CD14-positive monocyte (primary cell): ENCODE measurements around the gene LSM14B. TPM values are rescaled to one million over a fixed set of nuclear protein-coding genes. Genes with fewer than 3 reads are reported as not detected.

ENCODE experiments used
- DNase-seq, 3 donors: peaks; one replicate each; pipeline ENCODE4 v3.0.0-alpha.2; 2011 to 2022
- H2AFZ ChIP-seq: 2 replicates; pipeline ENCODE4 v1.6.0; 2012; ENCODE audit warnings: mild to moderate bottlenecking, low read depth, low read length, inconsistent platforms; ENCODE audit not compliant: insufficient read depth, poor library complexity, severe bottlenecking
- H3K27ac ChIP-seq, 2 donors: 1 replicate in 1 of 2; 2 replicates in 1 of 2; pipeline ENCODE4 v1.5.1; 2012 to 2013; ENCODE audit warnings: low read length in 2 of 2, control low read depth in 1 of 2, inconsistent platforms in 1 of 2, low read depth in 1 of 2, mild to moderate bottlenecking in 1 of 2
- H3K27me3 ChIP-seq, 2 donors: one replicate each; pipeline versions ENCODE4 v1.6.0 to v1.6.1; 2011 to 2013; ENCODE audit warnings: low read length in 2 of 2; ENCODE audit not compliant: control insufficient read depth in 2 of 2, insufficient read depth in 2 of 2
- H3K36me3 ChIP-seq, 2 donors: replicated peaks in 1 of 2; 1 replicate in 1 of 2; 2 replicates in 1 of 2; pipeline versions ENCODE4 v1.5.1 to v1.6.1; 2012 to 2013; ENCODE audit warnings: low read length in 2 of 2, control low read depth in 1 of 2, inconsistent platforms in 1 of 2, mild to moderate bottlenecking in 1 of 2; ENCODE audit not compliant: insufficient read depth in 2 of 2, control insufficient read depth in 1 of 2
- H3K4me1 ChIP-seq, 2 donors: 1 replicate in 1 of 2; 2 replicates in 1 of 2; pipeline versions ENCODE4 v1.5.1 to v1.6.1; 2012 to 2013; ENCODE audit warnings: low read length in 2 of 2, control low read depth in 1 of 2, inconsistent platforms in 1 of 2, mild to moderate bottlenecking in 1 of 2, moderate library complexity in 1 of 2; ENCODE audit not compliant: insufficient read depth in 2 of 2, control insufficient read depth in 1 of 2
- H3K4me2 ChIP-seq: replicated peaks from 2 replicates; pipeline ENCODE3; 2012; ENCODE audit warnings: low read length, moderate library complexity, mild to moderate bottlenecking; ENCODE audit not compliant: poor library complexity, severe bottlenecking; ENCODE audit errors: extremely low read depth
- H3K4me3 ChIP-seq, 3 experiments: fragments of 200-600 bp in 1 of 3; sonication (generic) in 1 of 3; replicated peaks in 1 of 3; 1 replicate in 2 of 3; 2 replicates in 1 of 3; pipeline ENCODE4 v1.5.1; 2011 to 2013; ENCODE audit warnings: low read length in 3 of 3, mild to moderate bottlenecking in 3 of 3, control low read depth in 2 of 3, low read depth in 2 of 3, inconsistent platforms in 1 of 3, moderate library complexity in 1 of 3
- H3K79me2 ChIP-seq: 2 replicates; pipeline ENCODE4 v1.6.0; 2012; ENCODE audit warnings: mild to moderate bottlenecking, control low read depth, inconsistent platforms, low read length, moderate library complexity; ENCODE audit not compliant: insufficient read depth
- H3K9ac ChIP-seq: 2 replicates; pipeline ENCODE4 v1.6.0; 2017; ENCODE audit warnings: low read length, mild to moderate bottlenecking; ENCODE audit not compliant: insufficient read depth, poor library complexity, severe bottlenecking
- H3K9me3 ChIP-seq, 2 donors: replicated peaks in 1 of 2; 1 replicate in 1 of 2; 2 replicates in 1 of 2; pipeline versions ENCODE4 v1.5.1 to v1.6.1; 2012 to 2013; ENCODE audit warnings: low read length in 2 of 2, control low read depth in 1 of 2; ENCODE audit not compliant: control insufficient read depth in 1 of 2, insufficient read depth in 1 of 2
- H4K20me1 ChIP-seq: 2 replicates; pipeline ENCODE4 v1.6.0; 2012; ENCODE audit warnings: mild to moderate bottlenecking, low read length, control low read depth, moderate library complexity; ENCODE audit not compliant: insufficient read depth
- H3K27ac Mint-ChIP-seq, 7 donors: one replicate each; pipeline ENCODE4 v1.8.0; 2020; ENCODE audit warnings: mild to moderate bottlenecking in 7 of 7, mixed read lengths in 7 of 7, moderate library complexity in 6 of 7, inconsistent platforms in 2 of 7
- H3K27me3 Mint-ChIP-seq, 3 donors: one replicate each; pipeline ENCODE4 v1.8.0; 2021 to 2022; ENCODE audit warnings: low read depth in 3 of 3, mild to moderate bottlenecking in 3 of 3, mixed read lengths in 3 of 3, moderate library complexity in 3 of 3, inconsistent platforms in 1 of 3
- H3K36me3 Mint-ChIP-seq, 2 donors: one replicate each; pipeline ENCODE4 v1.8.0; 2020; ENCODE audit warnings: mixed read lengths in 2 of 2, inconsistent platforms in 1 of 2, mild to moderate bottlenecking in 1 of 2
- H3K4me1 Mint-ChIP-seq: one replicate; pipeline ENCODE4 v1.8.0; 2020; ENCODE audit warnings: mild to moderate bottlenecking, mixed read lengths
- H3K4me3 Mint-ChIP-seq, 2 donors: one replicate each; pipeline ENCODE4 v1.8.0; 2020; ENCODE audit warnings: mild to moderate bottlenecking in 2 of 2, mixed read lengths in 2 of 2, moderate library complexity in 1 of 2
- H3K9me3 Mint-ChIP-seq, 7 donors: one replicate each; pipeline ENCODE4 v1.8.0; 2020 to 2022; ENCODE audit warnings: mixed read lengths in 7 of 7, mild to moderate bottlenecking in 6 of 7, moderate library complexity in 6 of 7, inconsistent platforms in 2 of 7
- CTCF ChIP-seq: fragments of 200-600 bp; IDR thresholded peaks from one replicate; pipeline ENCODE4 v1.8.0; 2022; ENCODE audit warnings: antibody characterized with exemption, mild to moderate bottlenecking
- WGBS: methylation state at CpG from one replicate; pipeline ENCODE4 v1.1.5; 2013; ENCODE audit warnings: missing lambda C conversion rate; ENCODE audit not compliant: insufficient coverage; 5-methylcytosine and 5-hydroxymethylcytosine counted together
- intact Hi-C, 2 donors: fragments of 100-400 bp; cut with micrococcal nuclease; formaldehyde crosslinking; loops; one replicate each; pipeline versions ENCODE4 v1.15.0 to v1.15.1; 2023
- polyA plus RNA-seq, 3 donors: library from polyadenylated mRNA; depleted of rRNA in 1 of 3; unstranded in 2 of 3; stranded (reverse) in 1 of 3; fragments of 300-500 nt in 2 of 3; fragments of >200 nt in 1 of 3; fragmentation: Illumina TruSeq in 2 of 3; gene quantifications; 1 replicate in 2 of 3; 2 replicates in 1 of 3; pipeline ENCODE4 v1.2.3, GENCODE V29; 2012 to 2021

The LSM14B gene
- polyA plus RNA-seq, 3 donors: 1.0 to 33.5 (median 1.4) TPM

- Histone ChIP-seq H2AFZ (no peak overlapping the region), H4K20me1 (peaks cover 93% of the 10 kb centered on the region), H3K27me3 (no peaks in the 10 kb centered on the region), H3K79me2 (peaks cover 59% of the 10 kb centered on the region), H3K27ac (peak overlapping the region; percentile 0 to 46), H3K9ac (no peak overlapping the region), H3K9me3 (no peaks in the 10 kb centered on the region), H3K4me1 (peaks cover 48 to 53% of the 10 kb centered on the region in 2 donors), H3K4me3 (no peak overlapping the region), H3K4me2 (no peak overlapping the region), H3K36me3 (peaks cover 70 to 78% of the 10 kb centered on the region in 2 donors)
- no peak for TF ChIP-seq CTCF
- DNase-seq: no peak
- Mint-ChIP-seq H3K4me3 (no peak overlapping the region), H3K27ac (peak overlapping the region in 6 of 7 donors; percentile 50 to 80 (median 67)), H3K9me3 (peaks cover 0 to 3% (median 0%) of the 10 kb centered on the region in 7 donors), H3K4me1 (peaks cover 54% of the 10 kb centered on the region), H3K36me3 (peaks cover 67 to 79% of the 10 kb centered on the region in 2 donors), H3K27me3 (no peaks in the 10 kb centered on the region)
- WGBS: 91% methylated on average over 8 of the region's 8 CpGs
- intact Hi-C loops: loop anchor here in 1 of 2 donors (2.0 kb wide), 1 partner anchor 15 kb away; the partner anchor contains the start of gene LSM14B
Measured at GRCh38 chr20:62137478-62138203, 15.4 kb downstream of the LSM14B start.

- no peak for DNase-seq
- peaks cover 88% of the 10 kb centered on the region for H4K20me1 ChIP-seq
- H3K4me3 ChIP-seq: no peak overlapping the region
- Mint-ChIP-seq H3K9me3 (peaks cover 0 to 3% (median 0%) of the 10 kb centered on the region in 7 donors), H3K27ac (peak overlapping the region in 4 of 7 donors; percentile 43 to 80 (median 64)), H3K4me3 (no peak overlapping the region), H3K36me3 (peaks cover 65 to 74% of the 10 kb centered on the region in 2 donors), H3K27me3 (no peaks in the 10 kb centered on the region), H3K4me1 (peaks cover 49% of the 10 kb centered on the region)
- H3K27ac ChIP-seq: peak overlapping the region in 1 of 2 donors; percentile 46
- WGBS: 89% methylated on average over 11 of the region's 11 CpGs
- no peak overlapping the region for H3K9ac ChIP-seq
- peaks cover 61% of the 10 kb centered on the region for H3K79me2 ChIP-seq
- intact Hi-C loops: no loop called here
- H3K9me3 ChIP-seq: no peaks in the 10 kb centered on the region
- peaks cover 65 to 73% of the 10 kb centered on the region in 2 donors for H3K36me3 ChIP-seq
- H3K4me1 ChIP-seq: peaks cover 43 to 49% of the 10 kb centered on the region in 2 donors
- no peak for TF ChIP-seq CTCF
- no peak overlapping the region for H2AFZ ChIP-seq
- no peak overlapping the region for H3K4me2 ChIP-seq
- H3K27me3 ChIP-seq: no peaks in the 10 kb centered on the region
Measured at GRCh38 chr20:62138204-62138543, 15.9 kb downstream of the LSM14B start.
